ENCODE measurements around the gene KIF25. TPM values are rescaled to one million over a fixed set of nuclear protein-coding genes. Genes with fewer than 3 reads are reported as not detected.

Gene KIF25
- total RNA-seq, 2 experiments from 2014 or later = not detected

DNA sequence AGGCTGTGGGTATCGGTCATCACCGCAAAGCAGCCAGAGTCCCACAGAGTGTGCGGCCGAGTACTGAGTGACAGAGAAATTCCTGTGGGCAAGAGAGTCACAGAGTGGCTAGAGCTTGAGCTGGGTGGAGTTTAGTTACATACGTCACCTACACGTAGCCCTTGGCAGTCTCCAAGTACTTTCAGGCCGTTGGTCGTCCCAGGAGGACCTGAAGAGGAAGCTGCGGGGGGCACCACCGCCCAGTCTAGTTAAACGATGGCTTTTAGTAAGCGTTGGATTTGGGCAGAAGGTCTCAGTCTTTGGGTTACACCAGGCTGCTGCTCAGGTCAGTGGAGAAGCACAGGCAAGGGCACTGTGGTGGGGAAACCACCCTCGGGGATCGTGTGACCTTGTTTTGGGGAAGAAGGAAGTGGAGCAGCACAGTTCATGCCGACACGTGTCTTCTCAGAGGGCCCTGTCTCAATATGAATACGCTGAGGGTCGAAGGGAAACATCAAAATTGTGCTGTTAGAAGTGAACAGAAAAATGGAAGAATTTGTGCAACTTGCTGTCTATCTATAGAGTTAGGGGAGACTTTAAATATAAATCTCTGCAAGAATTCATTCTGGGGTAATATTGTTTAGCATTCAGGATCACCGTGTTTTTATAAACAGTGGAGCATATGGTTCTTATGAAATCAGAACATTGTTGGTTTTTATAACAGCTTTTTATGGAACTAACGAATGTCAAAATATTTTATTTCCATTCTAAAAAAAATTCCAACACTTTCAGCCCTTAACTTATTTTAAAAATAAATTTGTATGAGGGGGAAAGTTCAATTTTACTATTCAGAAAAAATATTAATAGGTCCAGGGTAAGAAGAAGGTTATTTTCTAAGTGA, 28.6 kb downstream of the KIF25 start:
- ChIA-PET CTCF (no interaction called here), POLR2A (no interaction called here)
- H3K27ac Mint-ChIP-seq = no peak overlapping the region
- no peak overlapping the region for H3K4me3 Mint-ChIP-seq
- intact Hi-C loops (cut with micrococcal nuclease) = no loop called here
- no peak for DNase-seq
- H3K4me1 Mint-ChIP-seq (ENCODE audit: low read depth) = no peaks in the 10 kb centered on the region
- ATAC-seq = no peak
- no peaks in the 10 kb centered on the region for H3K9me3 Mint-ChIP-seq
- no peak for TF ChIP-seq CTCF (IDR thresholded peaks at IDR 0.05)
- H3K36me3 Mint-ChIP-seq (ENCODE audit: low read depth) = no peaks in the 10 kb centered on the region
- peaks cover 4% of the 10 kb centered on the region for H3K27me3 Mint-ChIP-seq

DNA sequence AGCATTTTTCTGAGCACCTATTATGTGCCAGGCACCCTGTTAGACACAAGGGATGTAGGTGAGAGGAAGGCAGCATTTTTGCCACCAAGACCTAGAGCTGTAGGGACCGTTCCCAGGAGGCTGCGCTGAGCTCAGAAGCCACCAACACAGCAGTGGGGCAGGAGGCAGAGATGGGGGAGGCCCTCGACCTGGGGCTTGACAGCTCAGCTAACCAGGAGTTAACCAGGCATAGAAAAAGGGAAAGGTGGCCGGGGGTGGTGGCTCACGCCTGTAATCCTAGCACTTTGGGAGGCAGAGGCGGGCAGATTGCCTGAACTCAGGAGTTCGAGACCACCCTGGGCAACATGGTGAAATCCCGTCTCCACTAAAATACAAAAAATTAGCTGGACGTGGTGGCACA, 29.5 kb downstream of the KIF25 start:
- Mint-ChIP-seq H3K4me3 (no peak overlapping the region), H3K9me3 (no peaks in the 10 kb centered on the region), H3K36me3 (ENCODE audit: low read depth) (no peaks in the 10 kb centered on the region), H3K27ac (no peak overlapping the region), H3K27me3 (peaks cover 4% of the 10 kb centered on the region), H3K4me1 (ENCODE audit: low read depth) (no peaks in the 10 kb centered on the region)
- POLR2A ChIA-PET = no interaction called here
- CTCF ChIA-PET = no interaction called here
- TF ChIP-seq CTCF (IDR thresholded peaks at IDR 0.05) = no peak
- ATAC-seq (no peak), DNase-seq (no peak)
- intact Hi-C loops (cut with micrococcal nuclease) = no loop called here

- intact Hi-C loops (cut with micrococcal nuclease) = no loop called here
- ATAC-seq (no peak), DNase-seq (no peak)
- Mint-ChIP-seq H3K27me3 (peaks cover 4% of the 10 kb centered on the region), H3K4me1 (ENCODE audit: low read depth) (no peaks in the 10 kb centered on the region), H3K36me3 (ENCODE audit: low read depth) (no peaks in the 10 kb centered on the region), H3K9me3 (no peaks in the 10 kb centered on the region), H3K27ac (no peak overlapping the region), H3K4me3 (no peak overlapping the region)
- TF ChIP-seq CTCF (IDR thresholded peaks at IDR 0.05) = no peak
- POLR2A ChIA-PET = no interaction called here
- CTCF ChIA-PET = no interaction called here
Observed at GRCh38 chr6:168027521-168027920, 30.1 kb downstream of the KIF25 start.

DNA sequence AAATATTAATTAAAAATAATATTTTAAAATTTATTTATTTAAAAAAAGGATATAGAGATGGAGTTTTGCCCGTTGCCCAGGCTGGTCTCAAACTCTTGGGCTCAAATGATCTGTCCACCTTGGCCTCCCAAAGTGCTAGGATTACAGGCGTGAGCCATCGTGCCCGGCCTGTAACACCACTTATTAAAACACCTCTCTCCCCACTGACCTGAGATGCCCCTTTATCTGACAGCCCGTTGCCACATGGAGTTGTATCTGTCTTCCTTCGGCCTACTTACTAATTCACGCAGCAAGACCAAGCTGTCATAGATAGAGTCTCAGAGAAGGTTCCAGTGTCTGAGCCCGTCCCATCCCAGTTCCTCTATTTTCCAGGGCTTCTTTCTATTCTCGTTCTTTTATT, 30.7 kb downstream of the KIF25 start:
- ChIA-PET POLR2A (no interaction called here), CTCF (no interaction called here)
- H3K27ac Mint-ChIP-seq = no peak overlapping the region
- no peaks in the 10 kb centered on the region for H3K9me3 Mint-ChIP-seq
- no peaks in the 10 kb centered on the region for H3K36me3 Mint-ChIP-seq (ENCODE audit: low read depth)
- H3K4me1 Mint-ChIP-seq (ENCODE audit: low read depth) = no peaks in the 10 kb centered on the region
- ATAC-seq = no peak
- no peak for TF ChIP-seq CTCF (IDR thresholded peaks at IDR 0.05)
- intact Hi-C loops (cut with micrococcal nuclease) = no loop called here
- peaks cover 4% of the 10 kb centered on the region for H3K27me3 Mint-ChIP-seq
- DNase-seq = no peak
- no peak overlapping the region for H3K4me3 Mint-ChIP-seq

GRCh38 chr6:168029459-168030217, 32.2 kb downstream of the KIF25 start:
- TF ChIP-seq CTCF (IDR thresholded peaks at IDR 0.05) = no peak
- CTCF ChIA-PET = no interaction called here
- H3K4me3 Mint-ChIP-seq = no peak overlapping the region
- peaks cover 10% of the 10 kb centered on the region for H3K27me3 Mint-ChIP-seq
- H3K36me3 Mint-ChIP-seq (ENCODE audit: low read depth) = no peaks in the 10 kb centered on the region
- intact Hi-C loops (cut with micrococcal nuclease) = no loop called here
- POLR2A ChIA-PET = no interaction called here
- no peak overlapping the region for H3K27ac Mint-ChIP-seq
- DNase-seq (no peak), ATAC-seq (no peak)
- no peaks in the 10 kb centered on the region for H3K4me1 Mint-ChIP-seq (ENCODE audit: low read depth)
- peaks cover 2% of the 10 kb centered on the region for H3K9me3 Mint-ChIP-seq

Data from activated CD8-positive, alpha-beta T cell treated with anti-CD3 and anti-CD28 coated beads for 36 hours (primary cell).